ENCODE data around the gene EHD2. TPM values are rescaled to one million over a fixed set of nuclear protein-coding genes. Genes with fewer than 3 reads are reported as not detected.
A peak's percentile ranks its signal among the peaks of the same experiment; 100 is the strongest.

EHD2 gene
- total RNA-seq, 1 experiment from 2014 or later: 9.7 TPM

- DNase-seq (ENCODE audit: low read depth): no peak
These were observed 21.4 kb upstream of the EHD2 start for GRCh38 chr19:47691782-47692181.

GRCh38 chr19:47693489-47693888 lies 19.7 kb upstream of the EHD2 start:
- DNase-seq (ENCODE audit: low read depth): no peak

- no peak for DNase-seq (ENCODE audit: low read depth)
These were observed 19.3 kb upstream of the EHD2 start for GRCh38 chr19:47693903-47694302.

- DNase-seq (ENCODE audit: low read depth): no peak
These were observed 18.6 kb upstream of the EHD2 start for GRCh38 chr19:47694466-47695273.

- no peak for DNase-seq (ENCODE audit: low read depth)
These were observed 17.5 kb upstream of the EHD2 start for GRCh38 chr19:47695533-47696262.

GRCh38 chr19:47696635-47697034 lies 16.6 kb upstream of the EHD2 start:
- DNase-seq (ENCODE audit: low read depth): no peak

- DNase-seq (ENCODE audit: low read depth): peak; percentile 86
These were observed 15.2 kb upstream of the EHD2 start for GRCh38 chr19:47697863-47698609.

- no peak for DNase-seq (ENCODE audit: low read depth)
These were observed 14.4 kb upstream of the EHD2 start for GRCh38 chr19:47698631-47699359.

GRCh38 chr19:47699360-47699917 lies 13.8 kb upstream of the EHD2 start:
- peak; percentile 56 for DNase-seq (ENCODE audit: low read depth)

- no peak for DNase-seq (ENCODE audit: low read depth)
These were observed 12.1 kb upstream of the EHD2 start for GRCh38 chr19:47700934-47701716.

GRCh38 chr19:47701717-47702552 lies 11.3 kb upstream of the EHD2 start:
- DNase-seq (ENCODE audit: low read depth): no peak

GRCh38 chr19:47702671-47703070 lies 10.6 kb upstream of the EHD2 start:
- no peak for DNase-seq (ENCODE audit: low read depth)

GRCh38 chr19:47703301-47703700 lies 9.9 kb upstream of the EHD2 start:
- no peak for DNase-seq (ENCODE audit: low read depth)

- DNase-seq (ENCODE audit: low read depth): no peak
These were observed 9.2 kb upstream of the EHD2 start for GRCh38 chr19:47704024-47704423.

- DNase-seq (ENCODE audit: low read depth): no peak
These were observed 8.6 kb upstream of the EHD2 start for GRCh38 chr19:47704656-47705055.

- peak; percentile 84 for DNase-seq (ENCODE audit: low read depth)
These were observed 5.9 kb upstream of the EHD2 start for GRCh38 chr19:47707135-47707925.

- DNase-seq (ENCODE audit: low read depth): no peak
These were observed 1.5 kb upstream of the EHD2 start for GRCh38 chr19:47711652-47712242.

GRCh38 chr19:47714339-47714738 lies 1.1 kb downstream of the EHD2 start:
- DNase-seq (ENCODE audit: low read depth): no peak

Measured in Daoy (cell line).